B cell (primary cell): ENCODE measurements around the gene TCF7L2. TPM values are rescaled to one million over a fixed set of nuclear protein-coding genes. Genes with fewer than 3 reads are reported as not detected.

Source experiments
- ATAC-seq: fragments of 200-7000 bp; cut with Tn5 transposase; one replicate; pipeline ENCODE4 v1.10.0; 2021; ENCODE audit warnings: low read depth, mild to moderate bottlenecking, moderate number of reproducible peaks, moderate library complexity
- CTCF ChIA-PET: fragments of 350-600 bp; sonication (Branson Sonifier 250); formaldehyde crosslinking; loops from one replicate; lab custom pipeline; 2021; ENCODE audit warnings: antibody characterized with exemption, inconsistent platforms; lab: Charles Lee
- POLR2A ChIA-PET: fragments of 350-600 bp; sonication (Branson Sonifier 250); formaldehyde crosslinking; loops from one replicate; lab custom pipeline; 2021; ENCODE audit warnings: antibody characterized with exemption; lab: Charles Lee
- DNase-seq: peaks from one replicate; pipeline ENCODE4 v3.0.0; 2013
- H2AFZ ChIP-seq: 2 replicates; pipeline ENCODE4 v1.6.1; 2012; ENCODE audit warnings: mild to moderate bottlenecking, low read depth, low read length; ENCODE audit not compliant: insufficient read depth, poor library complexity, severe bottlenecking
- H3K27ac ChIP-seq, 2 donors: 1 replicate in 1 of 2; 2 replicates in 1 of 2; pipeline ENCODE4 v1.5.1; 2012 to 2013; ENCODE audit warnings: low read length in 2 of 2, mild to moderate bottlenecking in 2 of 2, moderate library complexity in 1 of 2
- H3K27me3 ChIP-seq, 4 experiments: fragments of 200-600 bp in 1 of 4; sonication (generic) in 1 of 4; replicated peaks in 1 of 4; 1 replicate in 2 of 4; 2 replicates in 2 of 4; pipeline versions ENCODE4 v1.6.1 to v1.7.0; 2013 to 2016; ENCODE audit warnings: low read length in 3 of 4, mild to moderate bottlenecking in 2 of 4, mixed read lengths in 1 of 4, moderate library complexity in 1 of 4; ENCODE audit not compliant: insufficient read depth in 4 of 4, control insufficient read depth in 3 of 4; ENCODE audit errors: control extremely low read depth in 1 of 4
- H3K36me3 ChIP-seq, 2 experiments: replicated peaks in 1 of 2; 1 replicate in 1 of 2; 2 replicates in 1 of 2; pipeline versions ENCODE4 v1.6.1 to v1.7.1; 2013; ENCODE audit warnings: low read length in 1 of 2; ENCODE audit not compliant: insufficient read depth in 2 of 2, control insufficient read depth in 1 of 2; ENCODE audit errors: control extremely low read depth in 1 of 2, extremely low read depth in 1 of 2
- H3K4me1 ChIP-seq, 2 donors: fragments of 200-600 bp in 1 of 2; sonication (generic) in 1 of 2; 1 replicate in 1 of 2; 2 replicates in 1 of 2; pipeline versions ENCODE4 v1.5.1 to v1.6.1; 2013 to 2017; ENCODE audit warnings: low read length in 2 of 2; ENCODE audit not compliant: control insufficient read depth in 2 of 2, insufficient read depth in 2 of 2
- H3K4me2 ChIP-seq: replicated peaks from 2 replicates; pipeline ENCODE3; 2012; ENCODE audit warnings: mild to moderate bottlenecking, low read depth, low read length; ENCODE audit not compliant: poor library complexity, severe bottlenecking
- H3K4me3 ChIP-seq, 5 experiments: fragments of 200-600 bp in 1 of 5; sonication (generic) in 1 of 5; 1 replicate in 3 of 5; 2 replicates in 2 of 5; pipeline versions ENCODE4 v1.5.1 to v1.7.0; 2011 to 2016; ENCODE audit warnings: low read length in 4 of 5, mild to moderate bottlenecking in 4 of 5, low read depth in 2 of 5, control low read depth in 1 of 5, moderate library complexity in 1 of 5; ENCODE audit not compliant: insufficient read depth in 1 of 5; ENCODE audit errors: control extremely low read depth in 1 of 5, extremely low read depth in 1 of 5
- H3K79me2 ChIP-seq: fragments of 200-600 bp; sonication (generic); one replicate; pipeline ENCODE4 v1.6.0; 2016; ENCODE audit warnings: low read length; ENCODE audit not compliant: control insufficient read depth, insufficient read depth
- H3K9ac ChIP-seq: fragments of 200-600 bp; sonication (generic); 2 replicates; pipeline ENCODE4 v1.6.1; 2017; ENCODE audit warnings: mild to moderate bottlenecking, low read length, moderate library complexity
- H3K9me3 ChIP-seq, 3 donors: one replicate each; pipeline versions ENCODE4 v1.6.1 to v1.7.1; 2013; ENCODE audit warnings: low read length in 2 of 3; ENCODE audit not compliant: control insufficient read depth in 2 of 3, insufficient read depth in 1 of 3; ENCODE audit errors: control extremely low read depth in 1 of 3
- H4K20me1 ChIP-seq: 2 replicates; pipeline ENCODE4 v1.6.0; 2012; ENCODE audit warnings: mild to moderate bottlenecking, low read length; ENCODE audit not compliant: insufficient read depth, control insufficient read depth, poor library complexity, severe bottlenecking
- H3K27ac Mint-ChIP-seq: one replicate; pipeline ENCODE4 v1.8.0; 2021; ENCODE audit warnings: mixed read lengths
- H3K27me3 Mint-ChIP-seq: one replicate; pipeline ENCODE4 v1.8.0; 2021; ENCODE audit warnings: mixed read lengths
- H3K4me1 Mint-ChIP-seq: one replicate; pipeline ENCODE4 v1.8.0; 2021; ENCODE audit warnings: mixed read lengths
- H3K4me3 Mint-ChIP-seq: one replicate; pipeline ENCODE4 v1.8.0; 2021; ENCODE audit warnings: mixed read lengths
- H3K9me3 Mint-ChIP-seq: one replicate; pipeline ENCODE4 v1.8.0; 2022; ENCODE audit warnings: mixed read lengths; ENCODE audit not compliant: insufficient read depth
- EZH2 ChIP-seq: IDR thresholded peaks from 2 replicates; pipeline ENCODE4 v1.6.1; 2012; ENCODE audit warnings: borderline replicate concordance, low read depth, mild to moderate bottlenecking, moderate library complexity, low read length; ENCODE audit not compliant: insufficient read depth, poor library complexity, severe bottlenecking
- WGBS: methylation state at CpG from one replicate; pipeline ENCODE4 v1.1.5; 2013; ENCODE audit warnings: missing lambda C conversion rate; ENCODE audit not compliant: insufficient coverage; 5-methylcytosine and 5-hydroxymethylcytosine counted together
- intact Hi-C: fragments of 100-400 bp; cut with micrococcal nuclease; formaldehyde crosslinking; loops from one replicate; pipeline ENCODE4 v1.10.0; 2022
- polyA plus RNA-seq: library from polyadenylated mRNA; depleted of rRNA; stranded (reverse); fragments of >200 nt; gene quantifications from 2 replicates; pipeline ENCODE4 v1.2.3, GENCODE V29; 2012
- total RNA-seq, 2 donors: library from RNA; stranded (reverse); fragments of 120-200 nt in 1 of 2; gene quantifications; 1 replicate in 1 of 2; 2 replicates in 1 of 2; pipeline versions ENCODE4 v1.2.3 to v1.2.4, GENCODE V29; 2013 to 2022
- TF ChIP-seq, protein P1 (sequence below): fragments of 200-600 bp; IDR thresholded peaks from one replicate; pipeline ENCODE4 v1.8.0; 2022; ENCODE audit warnings: antibody characterized with exemption, mild to moderate bottlenecking

TCF7L2 gene
- total and polyA plus RNA-seq, 2 donors (not counting 1 experiment from before 2014, with no cell fraction given) = 0.48 to 1.1 TPM

DNA sequence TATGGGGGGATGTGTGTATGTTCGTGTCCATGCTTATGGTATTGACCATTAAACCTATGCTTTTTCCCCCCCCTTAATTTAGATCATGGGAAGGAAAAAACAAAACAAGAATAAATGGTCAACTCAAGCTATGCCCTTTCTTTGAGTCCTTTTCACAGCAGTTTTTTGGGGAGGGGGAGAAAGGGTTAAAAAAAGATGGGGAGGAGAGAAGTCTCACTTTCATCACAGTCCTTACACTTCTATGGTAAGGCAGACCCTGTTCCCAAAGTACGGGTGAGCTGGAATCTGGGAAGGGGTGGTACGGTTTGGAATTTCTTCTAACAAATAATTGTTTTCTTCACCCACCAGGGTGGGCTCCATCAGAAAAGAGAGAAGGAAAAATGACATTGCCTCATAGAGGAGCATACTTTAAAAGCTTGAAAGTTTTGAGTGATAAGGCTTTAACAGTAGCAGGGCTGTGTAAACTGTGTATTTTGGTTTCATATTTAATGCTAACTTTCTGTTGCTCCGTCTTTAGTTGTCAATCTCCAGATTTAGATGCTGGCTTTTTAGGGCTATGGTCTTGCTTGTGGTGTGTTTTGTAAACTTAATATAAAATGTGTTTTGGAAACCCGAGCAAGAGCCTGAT, 180.1 kb downstream of the TCF7L2 start:
- no peak overlapping the region for H3K27ac Mint-ChIP-seq
- no peak for DNase-seq
- H3K4me1 ChIP-seq = peaks cover 0 to 4% of the 10 kb centered on the region in 2 donors
- no peaks in the 10 kb centered on the region for H3K79me2 ChIP-seq
- no peaks in the 10 kb centered on the region for H3K9me3 ChIP-seq
- intact Hi-C loops = no loop called here
- H3K4me1 Mint-ChIP-seq = peaks cover 5% of the 10 kb centered on the region
- POLR2A ChIA-PET = no interaction called here
- H3K4me3 Mint-ChIP-seq = no peak overlapping the region
- peaks cover 0 to 16% (median 15%) of the 10 kb centered on the region in 4 experiments for H3K27me3 ChIP-seq
- no peak for ATAC-seq
- TF ChIP-seq EZH2 = no peak
- TF ChIP-seq, protein P1, sequence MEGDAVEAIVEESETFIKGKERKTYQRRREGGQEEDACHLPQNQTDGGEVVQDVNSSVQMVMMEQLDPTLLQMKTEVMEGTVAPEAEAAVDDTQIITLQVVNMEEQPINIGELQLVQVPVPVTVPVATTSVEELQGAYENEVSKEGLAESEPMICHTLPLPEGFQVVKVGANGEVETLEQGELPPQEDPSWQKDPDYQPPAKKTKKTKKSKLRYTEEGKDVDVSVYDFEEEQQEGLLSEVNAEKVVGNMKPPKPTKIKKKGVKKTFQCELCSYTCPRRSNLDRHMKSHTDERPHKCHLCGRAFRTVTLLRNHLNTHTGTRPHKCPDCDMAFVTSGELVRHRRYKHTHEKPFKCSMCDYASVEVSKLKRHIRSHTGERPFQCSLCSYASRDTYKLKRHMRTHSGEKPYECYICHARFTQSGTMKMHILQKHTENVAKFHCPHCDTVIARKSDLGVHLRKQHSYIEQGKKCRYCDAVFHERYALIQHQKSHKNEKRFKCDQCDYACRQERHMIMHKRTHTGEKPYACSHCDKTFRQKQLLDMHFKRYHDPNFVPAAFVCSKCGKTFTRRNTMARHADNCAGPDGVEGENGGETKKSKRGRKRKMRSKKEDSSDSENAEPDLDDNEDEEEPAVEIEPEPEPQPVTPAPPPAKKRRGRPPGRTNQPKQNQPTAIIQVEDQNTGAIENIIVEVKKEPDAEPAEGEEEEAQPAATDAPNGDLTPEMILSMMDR = no peak
- peaks cover 51% of the 10 kb centered on the region for H3K27me3 Mint-ChIP-seq
- no peak overlapping the region for H3K27ac ChIP-seq
- no peaks in the 10 kb centered on the region for H3K9me3 Mint-ChIP-seq
- H3K9ac ChIP-seq = no peak overlapping the region
- H2AFZ ChIP-seq = no peak overlapping the region
- H3K4me2 ChIP-seq = no peak overlapping the region
- H3K36me3 ChIP-seq = no peaks in the 10 kb centered on the region
- CTCF ChIA-PET = no interaction called here
- H4K20me1 ChIP-seq = no peaks in the 10 kb centered on the region
- WGBS = 90% methylated on average over 1 of the region's 5 CpGs
- H3K4me3 ChIP-seq = no peak overlapping the region

DNA sequence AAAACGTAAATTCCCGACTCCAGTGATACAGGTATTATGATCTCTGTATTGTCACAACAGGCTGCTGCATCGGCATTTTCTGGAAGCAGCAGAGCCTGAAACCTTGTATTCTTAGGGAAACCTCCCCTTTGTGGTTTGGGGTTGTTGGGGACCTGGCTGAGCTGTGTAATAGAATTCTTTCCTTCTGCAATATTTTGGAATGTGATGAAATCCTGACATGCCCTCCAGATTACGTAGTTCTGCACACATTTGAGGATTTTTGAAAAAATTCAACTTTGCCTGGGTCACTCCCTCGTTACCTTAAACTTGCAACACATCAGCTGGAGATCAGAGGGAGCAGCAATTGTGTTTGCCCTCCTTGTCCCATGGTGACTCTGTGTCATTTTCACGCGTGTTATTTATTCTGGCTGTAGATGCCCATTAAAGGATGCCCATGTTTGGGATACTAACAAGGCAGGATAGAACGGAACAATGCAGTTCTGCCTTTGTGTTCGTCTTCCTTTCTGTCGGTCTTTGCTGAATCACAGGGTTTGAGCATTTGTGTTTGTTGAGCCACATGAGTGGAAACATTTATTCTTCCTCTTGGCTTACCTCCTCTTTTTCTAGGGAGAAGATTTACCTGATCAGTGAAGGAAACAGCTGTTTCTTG, 181.7 kb downstream of the TCF7L2 start:
- H2AFZ ChIP-seq = no peak overlapping the region
- POLR2A ChIA-PET = no interaction called here
- no peak overlapping the region for H3K4me3 Mint-ChIP-seq
- H3K9me3 Mint-ChIP-seq = no peaks in the 10 kb centered on the region
- no peaks in the 10 kb centered on the region for H3K79me2 ChIP-seq
- H3K27me3 ChIP-seq = peaks cover 0 to 12% (median 7%) of the 10 kb centered on the region in 4 experiments
- H3K4me1 Mint-ChIP-seq = peaks cover 2% of the 10 kb centered on the region
- ATAC-seq (no peak), DNase-seq (no peak)
- H3K4me2 ChIP-seq = no peak overlapping the region
- intact Hi-C loops = no loop called here
- no peak for TF ChIP-seq EZH2
- TF ChIP-seq, protein P1 = no peak
- no peaks in the 10 kb centered on the region for H4K20me1 ChIP-seq
- no peak overlapping the region for H3K27ac Mint-ChIP-seq
- no peaks in the 10 kb centered on the region for H3K36me3 ChIP-seq
- CTCF ChIA-PET = no interaction called here
- WGBS = 89% methylated on average over 7 of the region's 10 CpGs
- H3K9me3 ChIP-seq = no peaks in the 10 kb centered on the region
- no peak overlapping the region for H3K9ac ChIP-seq
- H3K27me3 Mint-ChIP-seq = peaks cover 39% of the 10 kb centered on the region
- no peak overlapping the region for H3K4me3 ChIP-seq
- no peaks in the 10 kb centered on the region for H3K4me1 ChIP-seq
- H3K27ac ChIP-seq = no peak overlapping the region
